KMS-11 (cell line): ENCODE data around the gene NR1I3.

ENCODE experiments used
- H2AFZ ChIP-seq: fragments of 200-600 bp; sonication (generic); 2 replicates; pipeline ENCODE4 v1.6.1; 2016; ENCODE audit warnings: antibody characterized with exemption, mixed run types, low read depth
- H3K27ac ChIP-seq: fragments of 200-600 bp; sonication (generic); 2 replicates; pipeline ENCODE4 v1.6.1; 2016; ENCODE audit warnings: mild to moderate bottlenecking, mixed run types
- H3K27me3 ChIP-seq: fragments of 200-600 bp; sonication (generic); 2 replicates; pipeline ENCODE4 v1.6.1; 2017; ENCODE audit warnings: mild to moderate bottlenecking, low read depth, mixed run types, moderate library complexity; ENCODE audit not compliant: insufficient read depth
- H3K36me3 ChIP-seq: fragments of 200-600 bp; sonication (generic); 2 replicates; pipeline ENCODE4 v1.6.1; 2017; ENCODE audit warnings: mild to moderate bottlenecking, mixed run types; ENCODE audit not compliant: insufficient read depth
- H3K4me1 ChIP-seq: fragments of 200-600 bp; sonication (generic); 2 replicates; pipeline ENCODE4 v1.6.1; 2016; ENCODE audit warnings: mild to moderate bottlenecking, low read depth, mixed run types; ENCODE audit not compliant: poor library complexity, severe bottlenecking
- H3K4me2 ChIP-seq: fragments of 200-600 bp; sonication (generic); 2 replicates; pipeline ENCODE4 v1.7.0; 2016; ENCODE audit warnings: mild to moderate bottlenecking, mixed run types
- H3K4me3 ChIP-seq: fragments of 200-600 bp; sonication (generic); IDR thresholded peaks from 2 replicates; pipeline ENCODE4 v1.6.1; 2017; ENCODE audit warnings: low read depth, low read length, mixed read lengths; ENCODE audit not compliant: insufficient read depth
- H3K79me2 ChIP-seq: fragments of 200-600 bp; sonication (generic); 2 replicates; pipeline ENCODE4 v1.6.1; 2016; ENCODE audit warnings: low read depth, mixed run types; ENCODE audit not compliant: insufficient read depth
- H3K9ac ChIP-seq: fragments of 200-600 bp; sonication (generic); 2 replicates; pipeline ENCODE4 v1.6.1; 2016; ENCODE audit warnings: mild to moderate bottlenecking, mixed run types
- H4K20me1 ChIP-seq: fragments of 200-600 bp; sonication (generic); 2 replicates; pipeline ENCODE4 v1.6.1; 2016; ENCODE audit warnings: mild to moderate bottlenecking, mixed run types; ENCODE audit not compliant: insufficient read depth
- CTCF ChIP-seq: fragments of 200-600 bp; sonication (generic); conservative IDR thresholded peaks from 2 replicates; pipeline ENCODE4 v1.6.1; 2017; ENCODE audit warnings: low read depth, mild to moderate bottlenecking, antibody characterized with exemption, low read length, moderate library complexity, mixed read lengths

NR1I3 gene

GRCh38 chr1:161196521-161197451, 41.2 kb downstream of the NR1I3 start:
- no peak overlapping the region for H3K4me2 ChIP-seq
- no peak overlapping the region for H3K9ac ChIP-seq
- no peak overlapping the region for H2AFZ ChIP-seq
- no peaks in the 10 kb centered on the region for H3K36me3 ChIP-seq
- H3K4me1 ChIP-seq = peaks cover 20% of the 10 kb centered on the region
- no peaks in the 10 kb centered on the region for H4K20me1 ChIP-seq
- TF ChIP-seq CTCF = no peak
- no peak overlapping the region for H3K27ac ChIP-seq
- no peaks in the 10 kb centered on the region for H3K79me2 ChIP-seq
- H3K27me3 ChIP-seq = no peaks in the 10 kb centered on the region; the same call in 1 of the 2 replicates
- no peak overlapping the region for H3K4me3 ChIP-seq

DNA sequence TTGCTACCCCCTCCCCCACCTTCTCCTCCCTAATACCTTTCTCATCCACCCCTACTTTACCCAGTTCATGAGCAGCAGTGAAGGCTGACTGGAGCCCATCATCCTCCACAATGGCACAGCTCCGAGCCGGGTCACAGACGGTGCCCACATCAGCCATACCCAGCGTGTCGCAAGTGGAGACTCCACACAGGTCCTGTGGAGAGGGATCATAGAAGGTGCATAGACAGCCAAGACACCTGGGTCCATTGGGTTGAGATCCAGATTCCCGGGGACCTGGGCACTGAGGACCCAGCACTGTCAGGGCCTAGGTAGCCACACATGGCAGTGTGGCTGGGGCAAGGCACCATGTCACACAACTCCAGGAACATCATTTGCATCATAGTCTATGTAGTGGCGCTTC, 41.9 kb downstream of the NR1I3 start:
- H3K4me1 ChIP-seq = peaks cover 14% of the 10 kb centered on the region
- no peak overlapping the region for H3K4me3 ChIP-seq
- H3K4me2 ChIP-seq = no peak overlapping the region
- no peaks in the 10 kb centered on the region for H3K79me2 ChIP-seq
- H3K36me3 ChIP-seq = no peaks in the 10 kb centered on the region
- H3K27ac ChIP-seq = no peak overlapping the region
- H3K27me3 ChIP-seq = no peaks in the 10 kb centered on the region; the same call in 1 of the 2 replicates
- H4K20me1 ChIP-seq = no peaks in the 10 kb centered on the region
- no peak overlapping the region for H2AFZ ChIP-seq
- no peak for TF ChIP-seq CTCF
- H3K9ac ChIP-seq = no peak overlapping the region

- no peaks in the 10 kb centered on the region; the same call in 1 of the 2 replicates for H3K27me3 ChIP-seq
- no peaks in the 10 kb centered on the region for H3K79me2 ChIP-seq
- H3K36me3 ChIP-seq = no peaks in the 10 kb centered on the region
- peaks cover 13% of the 10 kb centered on the region for H3K4me1 ChIP-seq
- H2AFZ ChIP-seq = no peak overlapping the region
- no peaks in the 10 kb centered on the region for H4K20me1 ChIP-seq
- H3K27ac ChIP-seq = no peak overlapping the region
- TF ChIP-seq CTCF = no peak
- no peak overlapping the region for H3K4me2 ChIP-seq
- no peak overlapping the region for H3K9ac ChIP-seq
- H3K4me3 ChIP-seq = no peak overlapping the region
These were observed 42.8 kb downstream of the NR1I3 start for GRCh38 chr1:161195171-161195570.

DNA sequence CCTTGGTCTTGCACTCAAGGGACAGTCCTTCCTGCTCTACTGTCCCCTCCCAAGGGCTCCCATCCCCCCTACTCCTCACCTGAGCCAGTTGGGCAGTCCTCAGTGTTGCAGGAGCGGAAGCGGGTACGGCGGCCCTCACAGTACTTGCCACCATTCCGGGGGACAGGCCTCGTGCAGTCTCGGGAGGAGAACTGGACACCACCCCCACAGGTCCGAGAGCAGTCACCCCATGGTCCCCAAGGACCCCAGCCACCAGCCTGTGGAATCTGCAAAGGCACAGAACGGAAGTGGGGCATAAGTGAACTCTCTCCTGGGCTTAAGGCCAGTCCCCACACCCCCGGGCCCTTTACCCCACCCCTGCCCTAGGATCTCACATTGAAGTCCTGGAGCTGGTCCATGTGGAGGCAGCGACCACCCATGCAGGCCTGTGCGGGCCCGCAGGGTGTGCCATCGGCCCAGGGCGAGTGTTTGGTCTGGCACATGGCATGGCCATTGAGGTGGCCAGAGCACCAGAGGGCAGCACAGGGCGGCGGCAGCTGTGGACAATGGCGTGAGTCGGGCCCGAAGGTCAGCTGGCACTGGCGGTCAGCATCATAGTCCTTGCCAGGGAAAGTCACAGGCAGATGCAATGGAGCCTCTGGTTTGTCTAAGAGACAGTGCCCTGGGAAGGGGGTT, 44.3 kb downstream of the NR1I3 start:
- peak overlapping the region; percentile 65; the same call in 1 of the 2 replicates for H2AFZ ChIP-seq
- no peaks in the 10 kb centered on the region for H3K79me2 ChIP-seq
- H3K27ac ChIP-seq = no peak overlapping the region
- no peaks in the 10 kb centered on the region for H3K36me3 ChIP-seq
- H3K4me2 ChIP-seq = no peak overlapping the region
- no peak overlapping the region for H3K4me3 ChIP-seq
- no peak overlapping the region for H3K9ac ChIP-seq
- TF ChIP-seq CTCF = no peak
- H4K20me1 ChIP-seq = no peaks in the 10 kb centered on the region
- no peaks in the 10 kb centered on the region; the same call in 1 of the 2 replicates for H3K27me3 ChIP-seq
- H3K4me1 ChIP-seq = peaks cover 13% of the 10 kb centered on the region
